Activated gamma-delta T cell treated with Interleukin-2 at 50 U/mL for 16 hours (primary cell): ENCODE results near the gene MINDY2.
"Not testable (repeated sequence)": the region's sequence is repeated elsewhere in the genome, so short reads cannot be mapped to it uniquely, and the experiment has no call there.

ENCODE experiments used
- DNase-seq: peaks from one replicate; pipeline ENCODE4 v3.0.0-alpha.2; 2020

Gene MINDY2

GRCh38 chr15:58833681-58834426, 62.8 kb downstream of the MINDY2 start:
- DNase-seq, result not testable (repeated sequence)

- DNase-seq, result no peak
These were observed 68.4 kb downstream of the MINDY2 start for GRCh38 chr15:58839485-58839884.

GRCh38 chr15:58840048-58840447, 68.9 kb downstream of the MINDY2 start:
- DNase-seq, result no peak

GRCh38 chr15:58842713-58843396, 71.8 kb downstream of the MINDY2 start:
- DNase-seq, result no peak

- not testable (repeated sequence) for DNase-seq
These were observed 80.1 kb downstream of the MINDY2 start for GRCh38 chr15:58851205-58851604.

GRCh38 chr15:58852347-58852746, 81.2 kb downstream of the MINDY2 start:
- no peak for DNase-seq

GRCh38 chr15:58854593-58854992, 83.5 kb downstream of the MINDY2 start:
- DNase-seq, result no peak

GRCh38 chr15:58856086-58856485, 85.0 kb downstream of the MINDY2 start:
- DNase-seq, result no peak

GRCh38 chr15:58856621-58857020, 85.5 kb downstream of the MINDY2 start:
- DNase-seq, result not testable (repeated sequence)

GRCh38 chr15:58862326-58862725, 91.2 kb downstream of the MINDY2 start:
- no peak for DNase-seq

GRCh38 chr15:58864602-58865424, 93.7 kb downstream of the MINDY2 start:
- no peak for DNase-seq

- no peak for DNase-seq
These were observed 94.4 kb downstream of the MINDY2 start for GRCh38 chr15:58865425-58865880.

GRCh38 chr15:58867926-58868325, 96.8 kb downstream of the MINDY2 start:
- DNase-seq, result no peak

GRCh38 chr15:58870451-58870850, 99.3 kb downstream of the MINDY2 start:
- DNase-seq, result no peak

- no peak for DNase-seq
These were observed 102.2 kb downstream of the MINDY2 start for GRCh38 chr15:58873267-58873666.

GRCh38 chr15:58875343-58875742, 104.2 kb downstream of the MINDY2 start:
- no peak for DNase-seq

- no peak for DNase-seq
These were observed 105.4 kb downstream of the MINDY2 start for GRCh38 chr15:58876306-58877106.

GRCh38 chr15:58877999-58878825, 107.1 kb downstream of the MINDY2 start:
- DNase-seq, result no peak

GRCh38 chr15:58880320-58880719, 109.2 kb downstream of the MINDY2 start:
- no peak for DNase-seq

- no peak for DNase-seq
These were observed 111.1 kb downstream of the MINDY2 start for GRCh38 chr15:58882243-58882642.

GRCh38 chr15:58883926-58884325, 112.8 kb downstream of the MINDY2 start:
- DNase-seq, result not testable (repeated sequence)

- no peak for DNase-seq
These were observed 115.8 kb downstream of the MINDY2 start for GRCh38 chr15:58886921-58887320.
